Measurements from ENCODE around the gene TMEM165.
A peak's percentile ranks its signal among the peaks of the same experiment; 100 is the strongest.

The TMEM165 gene

GRCh38 chr4:55399581-55399980, 3.8 kb downstream of the TMEM165 start:
- DNase-seq (ENCODE audit: low read depth in 2 of 3, low spot score in 1 of 3) = no peak

- no peak for DNase-seq (ENCODE audit: low read depth in 2 of 3, low spot score in 1 of 3)
Observed at GRCh38 chr4:55405073-55405472, 9.3 kb downstream of the TMEM165 start.

- DNase-seq (ENCODE audit: low read depth in 2 of 3, low spot score in 1 of 3) = no peak
Observed at GRCh38 chr4:55406545-55406944, 10.8 kb downstream of the TMEM165 start.

DNA sequence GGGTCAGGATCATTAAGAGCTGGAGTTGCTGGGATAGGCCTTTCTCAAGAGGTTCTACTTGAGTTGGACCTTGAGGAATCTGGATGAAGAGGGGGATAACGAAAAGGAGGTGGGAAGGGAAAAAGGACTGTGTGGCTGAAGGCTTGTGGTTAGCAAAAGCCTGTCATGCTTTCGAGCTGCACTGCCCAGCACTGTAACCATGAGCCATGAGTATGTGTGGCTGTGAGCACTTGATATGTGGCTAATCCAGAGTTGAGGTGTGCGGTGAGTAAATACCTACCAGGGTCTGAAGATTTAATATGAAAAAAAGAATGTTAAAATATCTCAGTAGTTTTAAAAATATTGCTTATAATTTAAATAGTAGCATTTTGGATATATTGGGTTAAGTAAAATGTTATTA, 11.4 kb downstream of the TMEM165 start:
- DNase-seq (ENCODE audit: low read depth in 2 of 3, low spot score in 1 of 3) = no peak

DNA sequence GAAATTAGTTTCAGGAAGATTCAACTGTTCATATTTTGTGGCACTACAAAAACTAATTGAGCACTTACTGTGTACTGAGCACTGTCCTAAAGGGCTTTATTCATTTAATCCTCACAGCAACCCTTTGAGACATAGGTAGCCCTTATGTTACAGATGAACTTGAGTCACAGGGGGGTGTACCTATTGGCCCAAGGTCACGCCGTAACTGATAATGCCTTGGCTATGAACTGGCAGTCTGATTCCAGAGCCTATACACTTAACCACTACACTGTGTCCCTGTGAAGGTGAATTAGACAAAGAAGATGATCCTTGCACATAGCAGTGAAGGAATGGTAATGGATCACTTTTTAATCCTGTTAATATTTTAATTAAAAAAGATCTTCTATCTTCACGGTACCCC, 12.0 kb downstream of the TMEM165 start:
- no peak for DNase-seq (ENCODE audit: low read depth in 2 of 3, low spot score in 1 of 3)

GRCh38 chr4:55409468-55410171, 13.9 kb downstream of the TMEM165 start:
- no peak for DNase-seq (ENCODE audit: low read depth in 2 of 3, low spot score in 1 of 3)

DNA sequence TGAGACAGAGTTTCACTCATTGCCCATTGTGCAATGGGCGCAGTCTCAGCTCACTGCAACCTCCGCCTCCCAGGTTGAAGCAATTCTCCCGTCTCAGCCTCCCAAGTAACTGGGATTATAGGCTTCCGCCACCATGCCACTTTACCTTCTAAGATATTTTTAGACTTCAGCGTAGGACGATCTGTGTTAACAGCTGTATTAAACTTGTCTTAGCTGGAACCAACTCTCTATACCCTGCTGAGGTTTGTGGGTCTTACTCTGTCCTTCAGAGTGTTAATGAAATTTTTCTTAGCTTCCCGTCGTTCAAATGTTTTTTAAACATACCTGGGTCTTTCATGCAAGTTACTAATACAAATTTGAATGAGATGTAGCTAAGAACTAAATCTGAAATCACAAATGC, 14.7 kb downstream of the TMEM165 start:
- DNase-seq (ENCODE audit: low read depth in 2 of 3, low spot score in 1 of 3) = no peak

GRCh38 chr4:55411621-55412020, 15.9 kb downstream of the TMEM165 start:
- DNase-seq (ENCODE audit: low read depth in 2 of 3, low spot score in 1 of 3) = no peak

DNA sequence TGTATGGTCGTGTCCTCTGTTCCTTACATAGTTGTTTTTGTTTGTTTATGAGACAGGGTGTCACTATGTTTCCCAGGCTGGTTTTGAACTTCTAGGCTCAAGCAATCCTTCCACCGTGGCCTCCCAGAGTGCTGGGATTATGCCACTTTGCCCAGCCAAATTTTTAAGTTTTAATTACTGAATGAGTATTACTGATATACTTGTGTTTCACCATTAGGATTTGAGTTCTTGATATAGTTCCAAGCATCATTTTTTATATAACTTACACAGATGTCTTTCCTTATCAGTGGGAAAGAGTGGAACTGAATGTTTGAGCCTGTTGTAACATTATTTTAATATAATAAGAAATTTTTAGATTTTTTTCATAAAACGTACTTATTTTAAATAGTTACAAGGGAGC, 20.4 kb downstream of the TMEM165 start:
- no peak for DNase-seq (ENCODE audit: low read depth in 2 of 3, low spot score in 1 of 3)

- DNase-seq (ENCODE audit: low read depth in 2 of 3, low spot score in 1 of 3) = no peak
Observed at GRCh38 chr4:55424791-55425190, 29.0 kb downstream of the TMEM165 start.

DNA sequence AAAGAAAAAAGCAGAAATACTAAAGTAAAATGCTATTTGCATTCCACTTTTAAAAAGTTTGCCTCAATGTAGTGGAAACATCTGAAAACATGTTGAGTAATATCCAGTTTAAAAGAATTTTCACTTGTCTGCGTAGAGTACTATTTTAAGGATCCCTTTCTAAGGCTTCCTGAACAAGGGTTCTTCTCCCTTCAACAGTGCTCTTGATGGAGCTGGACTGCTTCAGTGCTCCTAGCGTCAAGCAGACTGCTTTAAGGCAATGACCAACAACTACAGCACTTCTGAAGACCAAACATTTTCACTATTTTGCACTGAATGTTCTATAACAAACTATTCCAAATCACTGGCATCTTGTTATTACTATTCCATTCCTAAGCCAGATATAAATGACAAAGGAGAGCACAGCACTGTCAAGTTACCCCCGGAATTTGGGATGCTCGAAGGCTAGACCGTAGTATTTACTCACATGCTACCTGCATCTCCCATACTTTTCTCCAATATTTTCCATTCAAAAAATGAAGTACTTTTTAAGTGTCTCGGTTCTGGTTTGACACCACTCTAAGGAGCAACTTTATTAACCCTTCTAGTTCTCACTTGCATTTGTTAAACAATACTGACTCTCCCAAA, 36.1 kb downstream of the TMEM165 start:
- DNase-seq (ENCODE audit: low read depth in 2 of 3, low spot score in 1 of 3) = no peak

GRCh38 chr4:55435141-55435841, 39.5 kb downstream of the TMEM165 start:
- peak; percentile 8 to 25 (median 9) for DNase-seq (ENCODE audit: low read depth in 2 of 3, low spot score in 1 of 3)

DNA sequence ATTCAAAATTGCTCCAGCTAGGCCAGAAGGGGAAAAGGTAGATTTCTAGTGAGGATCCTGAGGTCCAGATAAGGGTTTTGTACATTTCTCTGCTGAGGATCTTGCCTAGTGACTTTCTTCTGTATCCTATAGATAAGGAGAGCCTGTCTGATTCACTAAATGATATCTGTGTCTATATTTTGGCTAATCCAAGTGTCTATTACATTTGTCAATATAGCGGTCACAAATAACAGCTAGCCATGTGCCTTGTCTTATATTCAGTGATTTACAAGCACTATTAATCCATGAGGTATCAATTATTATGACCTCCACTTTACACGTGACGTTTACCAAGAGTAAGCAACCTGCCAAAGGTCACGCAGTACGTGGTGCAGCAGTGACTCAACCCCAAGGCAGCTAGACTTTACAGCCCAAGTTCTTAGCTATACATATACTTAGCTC, 41.6 kb downstream of the TMEM165 start:
- DNase-seq (ENCODE audit: low read depth in 2 of 3, low spot score in 1 of 3) = no peak

- no peak for DNase-seq (ENCODE audit: low read depth in 2 of 3, low spot score in 1 of 3)
Observed at GRCh38 chr4:55437823-55438222, 42.1 kb downstream of the TMEM165 start.

DNA sequence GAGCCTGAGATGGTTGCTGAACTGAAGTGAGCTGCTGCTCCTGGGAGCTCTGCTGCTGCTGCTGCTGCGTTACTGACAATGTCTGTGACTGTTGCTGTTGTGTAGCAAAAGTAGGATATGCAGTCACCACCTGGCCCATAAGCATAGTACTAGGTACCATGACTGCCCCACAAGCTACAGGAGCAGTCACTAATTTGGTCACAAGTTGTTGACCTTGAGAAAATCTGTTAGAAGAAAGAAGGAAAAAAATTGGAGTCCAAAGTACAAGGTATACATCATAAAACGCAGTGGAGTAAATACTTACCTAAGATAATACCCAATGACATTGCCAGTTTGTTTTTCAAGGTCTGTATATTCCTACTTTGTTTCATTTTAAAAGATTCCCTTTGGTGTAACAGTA, 42.6 kb downstream of the TMEM165 start:
- DNase-seq (ENCODE audit: low read depth in 2 of 3, low spot score in 1 of 3) = no peak

GRCh38 chr4:55439023-55439422, 43.3 kb downstream of the TMEM165 start:
- DNase-seq (ENCODE audit: low read depth in 2 of 3, low spot score in 1 of 3) = no peak

DNA sequence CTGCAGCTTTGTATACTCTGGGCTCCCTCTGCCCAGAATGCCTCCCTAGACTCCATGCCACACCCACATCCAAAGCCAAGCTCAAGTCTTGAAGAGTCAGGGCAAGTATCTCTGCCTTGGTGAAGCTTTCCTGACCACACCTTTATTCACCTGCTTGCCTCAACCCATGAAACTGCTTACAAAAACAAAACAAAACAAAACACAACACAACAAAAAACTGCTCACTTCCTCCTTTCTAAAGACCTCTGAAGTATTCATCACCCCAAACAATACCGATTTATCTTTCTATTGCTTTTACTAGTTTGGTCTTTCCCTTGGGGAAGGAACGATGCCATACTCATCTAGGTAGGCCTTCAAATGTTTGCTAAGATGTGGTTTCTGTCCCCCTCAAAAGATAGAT, 45.0 kb downstream of the TMEM165 start:
- no peak for DNase-seq (ENCODE audit: low read depth in 2 of 3, low spot score in 1 of 3)

DNA sequence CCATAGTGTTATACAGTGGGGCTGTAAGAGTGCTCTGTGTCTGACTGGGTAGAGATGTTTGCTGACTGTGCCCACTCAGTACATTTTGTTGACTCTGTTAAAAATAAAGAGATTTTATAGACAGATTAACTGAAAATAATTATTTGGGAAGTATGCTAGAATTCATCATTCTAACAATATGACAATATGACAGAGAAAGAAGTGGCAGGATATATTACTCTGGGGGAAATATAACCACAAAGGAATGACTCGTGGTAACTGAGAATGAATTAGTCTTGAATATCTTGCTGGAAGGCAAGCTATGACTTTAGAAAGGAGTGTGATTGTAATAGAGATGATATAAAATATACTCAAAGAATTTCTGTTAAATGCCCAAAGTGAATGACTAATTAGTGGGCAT, 46.8 kb downstream of the TMEM165 start:
- no peak for DNase-seq (ENCODE audit: low read depth in 2 of 3, low spot score in 1 of 3)

DNA sequence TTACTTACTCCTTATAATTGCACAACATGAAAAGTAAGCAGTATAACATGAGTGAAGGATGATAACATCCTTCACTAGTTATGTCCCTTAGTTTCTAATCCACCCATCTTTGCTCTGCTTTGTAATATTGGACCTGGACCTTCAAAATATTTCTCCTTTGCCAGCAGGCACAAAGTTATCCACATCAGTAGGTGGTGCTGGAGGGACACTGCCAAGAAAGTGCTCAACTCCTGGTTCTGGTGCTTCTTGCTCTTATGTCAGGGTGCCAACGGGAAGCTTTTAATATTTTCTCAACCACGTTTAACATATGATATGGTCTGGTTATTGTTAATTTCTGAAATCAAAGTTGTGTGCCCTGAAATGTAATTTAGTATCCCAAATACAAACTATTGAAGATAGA, 49.1 kb downstream of the TMEM165 start:
- DNase-seq (ENCODE audit: low read depth in 2 of 3, low spot score in 1 of 3) = no peak

GRCh38 chr4:55445921-55446577, 50.3 kb downstream of the TMEM165 start:
- no peak for DNase-seq (ENCODE audit: low read depth in 2 of 3, low spot score in 1 of 3)

- no peak for DNase-seq (ENCODE audit: low read depth in 2 of 3, low spot score in 1 of 3)
Observed at GRCh38 chr4:55446578-55446922, 50.8 kb downstream of the TMEM165 start.

GRCh38 chr4:55447108-55447708, 51.5 kb downstream of the TMEM165 start:
- no peak for DNase-seq (ENCODE audit: low read depth in 2 of 3, low spot score in 1 of 3)
